WI38 (cell line): ENCODE data around the gene PRX.

Experiments
- H3K4me3 ChIP-seq: 2 replicates; pipeline ENCODE4 v1.5.1; 2011; ENCODE audit warnings: low read depth, mild to moderate bottlenecking, control low read depth, low read length
- CTCF ChIP-seq: IDR thresholded peaks from 2 replicates; pipeline ENCODE4 v1.5.1; 2012; ENCODE audit warnings: low read depth, mild to moderate bottlenecking, control low read depth, low read length

The PRX gene

GRCh38 chr19:40380199-40381037, 32.8 kb downstream of the PRX start:
- TF ChIP-seq CTCF: no peak

DNA sequence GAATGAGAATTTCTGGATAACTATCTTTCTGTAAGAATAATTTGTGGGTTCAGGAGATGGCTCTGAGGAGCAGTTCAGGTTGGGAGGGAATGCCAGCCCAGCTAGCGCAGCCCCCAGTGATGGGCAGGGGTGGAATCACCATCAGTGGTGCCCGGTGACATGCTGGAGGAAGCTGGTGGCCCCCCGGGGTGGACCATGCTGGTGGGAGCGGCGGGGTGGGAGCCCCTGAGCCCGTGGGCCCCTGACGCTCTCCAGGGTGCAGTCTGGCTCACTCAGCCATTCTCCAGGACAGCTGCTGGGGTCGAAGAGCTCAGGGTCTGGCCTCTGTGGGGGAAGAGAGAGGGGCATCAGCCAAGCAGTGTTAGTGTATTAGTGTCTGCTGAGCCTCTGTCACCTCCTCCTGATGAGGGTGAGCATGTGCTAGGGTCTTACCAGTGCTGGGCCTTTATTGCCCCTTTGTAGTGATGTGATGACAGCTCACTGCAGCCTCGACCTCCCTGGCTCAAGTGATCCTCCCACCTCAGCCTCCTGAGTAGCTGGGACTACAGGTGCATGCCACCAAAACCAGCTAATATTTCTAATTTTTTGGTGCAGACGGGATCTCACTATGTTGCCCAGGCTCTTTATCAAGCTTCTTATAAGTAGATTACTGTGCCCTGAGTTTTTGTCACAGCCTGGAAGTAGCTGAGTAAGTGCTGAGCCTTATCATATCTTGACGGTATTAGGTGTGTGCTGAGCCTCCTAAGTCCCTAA, 33.6 kb downstream of the PRX start:
- TF ChIP-seq CTCF: no peak
- H3K4me3 ChIP-seq: no peak overlapping the region

More at GRCh38 chr19:40380199-40381037, 32.8 kb downstream of the PRX start:
- H3K4me3 ChIP-seq: no peak overlapping the region

DNA sequence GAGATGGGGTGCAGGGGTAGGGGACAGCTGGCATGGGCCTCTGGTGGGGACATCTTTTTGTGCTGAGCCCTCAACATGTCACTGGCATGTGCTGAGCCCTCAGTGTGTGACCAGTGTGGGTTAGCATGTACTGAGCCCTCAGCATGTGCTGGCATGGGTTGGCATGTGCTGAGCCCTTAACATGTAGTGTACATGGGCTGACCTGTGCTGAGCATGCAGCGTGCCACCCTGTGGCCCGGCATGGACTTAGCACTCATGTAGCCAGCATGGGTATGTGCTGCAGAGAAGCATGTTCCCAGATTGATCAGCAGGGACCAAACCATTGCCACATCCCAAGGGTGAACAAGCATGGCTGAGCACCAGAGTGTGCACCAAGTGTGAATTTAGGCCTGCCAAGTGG, 34.7 kb downstream of the PRX start:
- no peak for TF ChIP-seq CTCF
- H3K4me3 ChIP-seq: no peak overlapping the region

DNA sequence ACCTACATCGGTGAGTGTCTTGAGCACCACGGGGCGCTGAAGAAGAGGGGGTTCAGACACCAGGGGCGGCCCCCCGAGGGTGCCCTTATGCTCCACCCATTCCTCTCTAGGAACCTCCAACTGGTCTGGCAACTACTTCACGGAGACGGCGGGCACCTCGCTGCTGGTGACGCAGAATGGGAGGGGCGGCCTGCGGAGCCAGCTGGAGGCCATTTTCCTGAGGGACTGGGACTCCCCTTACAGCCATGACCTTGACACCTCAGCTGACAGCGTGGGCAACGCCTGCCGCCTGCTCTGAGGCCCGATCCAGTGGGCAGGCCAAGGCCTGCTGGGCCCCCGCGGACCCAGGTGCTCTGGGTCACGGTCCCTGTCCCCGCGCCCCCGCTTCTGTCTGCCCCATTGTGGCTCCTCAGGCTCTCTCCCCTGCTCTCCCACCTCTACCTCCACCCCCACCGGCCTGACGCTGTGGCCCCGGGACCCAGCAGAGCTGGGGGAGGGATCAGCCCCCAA, 35.2 kb downstream of the PRX start:
- H3K4me3 ChIP-seq: no peak overlapping the region
- TF ChIP-seq CTCF: no peak

GRCh38 chr19:40376286-40376862, 36.8 kb downstream of the PRX start:
- no peak for TF ChIP-seq CTCF
- no peak overlapping the region for H3K4me3 ChIP-seq

- H3K4me3 ChIP-seq: no peak overlapping the region
- no peak for TF ChIP-seq CTCF
Observed at GRCh38 chr19:40374084-40374483, 39.1 kb downstream of the PRX start.
